Cardiac septum (tissue), 1 donor: ENCODE measurements around the gene DGKB. TPM values are rescaled to one million over a fixed set of nuclear protein-coding genes. Genes with fewer than 3 reads are reported as not detected.

Source experiments
- DNase-seq: peaks from one replicate; pipeline ENCODE4 v3.0.0-alpha.2; 2020; ENCODE audit warnings: low spot score
- intact Hi-C: fragments of 100-400 bp; cut with DNase I; formaldehyde crosslinking; loops from one replicate; pipeline ENCODE4 v1.14.0; 2022
- total RNA-seq: library from RNA; stranded (reverse); fragmentation: NEBNext Ultra II Directional; extraction: Animal tissue kit (Norgen Biotek cat#: 25700); gene quantifications from one replicate; pipeline ENCODE4 v1.2.1, GENCODE V29; 2021
- donor health status: DM: no; HTN: no; CAD: no.

The DGKB gene
- total RNA-seq, 1 donor from 2014 or later = 0.75 TPM

- intact Hi-C loops = no loop called here
These were observed 758.4 kb downstream of the DGKB start for GRCh38 chr7:14144109-14144508.

GRCh38 chr7:14137676-14138075 is 764.9 kb downstream of the DGKB start:
- intact Hi-C loops = no loop called here
- no peak for DNase-seq

More at GRCh38 chr7:14144109-14144508, 758.4 kb downstream of the DGKB start:
- DNase-seq = no peak

- intact Hi-C loops = no loop called here
- no peak for DNase-seq
These were observed 768.8 kb downstream of the DGKB start for GRCh38 chr7:14133752-14134151.

GRCh38 chr7:14125998-14126397 is 776.6 kb downstream of the DGKB start:
- intact Hi-C loops = no loop called here
- DNase-seq = no peak

- intact Hi-C loops = no loop called here
These were observed 777.8 kb downstream of the DGKB start for GRCh38 chr7:14124716-14125115.

GRCh38 chr7:14123923-14124322 is 778.6 kb downstream of the DGKB start:
- DNase-seq = no peak
- intact Hi-C loops = no loop called here

More at GRCh38 chr7:14124716-14125115, 777.8 kb downstream of the DGKB start:
- DNase-seq = no peak

GRCh38 chr7:14115701-14116100 is 786.9 kb downstream of the DGKB start:
- DNase-seq = no peak
- intact Hi-C loops = no loop called here

- DNase-seq = no peak
- intact Hi-C loops = no loop called here
These were observed 797.7 kb downstream of the DGKB start for GRCh38 chr7:14104861-14105260.

GRCh38 chr7:14096159-14096558 is 806.4 kb downstream of the DGKB start:
- DNase-seq = no peak
- intact Hi-C loops = no loop called here

- intact Hi-C loops = no loop called here
- no peak for DNase-seq
These were observed 807.2 kb downstream of the DGKB start for GRCh38 chr7:14095233-14095950.
